ENCODE measurements around the gene LGALS1.
A peak's percentile ranks its signal among the peaks of the same experiment; 100 is the strongest.

The LGALS1 gene

DNA sequence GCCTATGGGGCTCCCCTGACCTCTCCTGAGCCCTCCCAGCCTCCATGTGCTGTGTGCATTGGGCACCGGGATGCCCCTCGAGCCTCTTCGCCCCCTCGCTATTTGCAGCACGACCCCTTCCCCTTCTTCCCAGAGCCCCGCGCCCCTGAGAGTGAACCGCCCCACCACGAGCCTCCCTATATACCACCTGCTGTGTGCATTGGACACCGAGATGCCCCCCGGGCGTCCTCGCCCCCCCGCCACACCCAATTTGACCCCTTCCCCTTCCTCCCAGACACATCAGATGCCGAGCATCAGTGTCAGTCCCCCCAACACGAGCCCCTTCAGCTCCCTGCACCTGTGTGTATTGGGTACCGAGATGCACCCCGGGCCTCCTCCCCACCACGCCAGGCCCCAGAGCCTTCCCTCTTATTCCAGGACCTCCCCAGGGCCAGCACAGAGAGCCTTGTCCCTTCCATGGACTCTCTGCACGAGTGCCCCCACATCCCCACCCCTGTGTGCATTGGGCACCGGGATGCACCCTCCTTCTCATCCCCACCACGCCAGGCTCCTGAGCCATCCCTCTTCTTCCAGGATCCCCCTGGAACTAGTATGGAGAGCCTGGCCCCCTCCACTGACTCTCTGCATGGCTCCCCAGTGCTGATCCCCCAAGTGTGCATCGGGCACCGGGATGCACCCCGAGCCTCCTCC is 50.3 kb downstream of the LGALS1 start:
- DNase-seq (ENCODE audit: low spot score): no peak

DNA sequence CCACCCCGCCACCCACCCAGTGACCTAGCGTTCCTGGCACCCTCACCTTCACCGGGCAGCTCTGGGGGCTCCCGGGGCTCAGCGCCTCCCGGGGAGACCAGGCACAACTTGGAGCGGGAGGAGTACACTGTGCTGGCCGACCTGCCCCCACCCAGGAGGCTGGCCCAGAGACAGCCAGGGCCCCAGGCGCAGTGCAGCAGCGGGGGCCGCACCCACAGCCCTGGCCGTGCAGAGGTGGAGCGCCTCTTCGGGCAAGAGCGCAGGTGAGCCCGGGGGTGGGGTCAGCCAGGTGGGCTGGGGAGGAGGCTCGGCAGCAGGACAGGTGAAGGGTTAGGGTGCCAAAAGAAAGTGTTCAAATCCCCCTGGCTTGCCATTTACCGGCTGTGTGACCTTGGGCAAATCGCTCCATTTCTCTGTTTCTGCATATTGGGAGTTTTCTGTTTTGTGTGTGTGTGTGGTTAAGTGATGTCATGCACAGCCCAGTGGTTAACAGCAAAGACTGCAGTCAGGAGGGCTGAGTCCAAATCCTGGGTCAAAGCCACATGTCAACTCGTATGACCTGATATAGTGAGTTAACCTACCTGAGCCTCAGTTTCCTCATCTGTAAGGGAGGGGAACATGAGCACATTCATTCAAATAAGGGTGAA is 50.9 kb downstream of the LGALS1 start:
- peak; percentile 80 for DNase-seq (ENCODE audit: low spot score)

DNA sequence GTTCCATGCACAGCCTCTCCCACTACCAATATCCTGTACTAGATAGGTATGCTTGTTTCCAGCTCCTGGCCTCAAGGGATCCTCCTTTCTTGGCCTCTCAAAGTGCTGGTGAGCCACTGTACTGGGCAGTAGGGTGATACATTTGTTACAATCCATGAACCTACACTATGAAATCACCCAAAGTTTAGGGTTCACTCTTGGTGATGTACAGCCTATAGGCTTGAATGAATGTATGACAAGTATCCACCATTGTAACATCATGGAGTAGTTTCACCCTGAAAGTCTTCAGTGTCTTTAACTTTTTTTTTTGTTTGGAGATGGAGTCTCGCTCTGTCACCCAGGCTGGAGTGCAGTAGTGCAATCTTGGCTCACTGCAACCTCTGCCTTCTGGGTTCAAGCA is 53.2 kb downstream of the LGALS1 start:
- DNase-seq (ENCODE audit: low spot score): no peak
